ENCODE measurements around the gene SUN2. TPM values are rescaled to one million over a fixed set of nuclear protein-coding genes. Genes with fewer than 3 reads are reported as not detected.

SUN2 gene
- total RNA-seq, 1 donor from 2014 or later: 896 TPM

GRCh38 chr22:38724176-38724575 lies 31.6 kb downstream of the SUN2 start:
- Histone ChIP-seq H3K4me3 (no peak overlapping the region), H3K27me3 (no peaks in the 10 kb centered on the region), H3K27ac (no peak overlapping the region), H3K36me3 (peaks cover 85 to 92% of the 10 kb centered on the region in 2 donors), H3K4me1 (peaks cover 0 to under 1% of the 10 kb centered on the region in 2 donors), H3K9me3 (no peaks in the 10 kb centered on the region)
- intact Hi-C loops (cut with DNase I): no loop called here
- DNase-seq (ENCODE audit: low spot score in 2 of 2): no peak
- TF ChIP-seq CTCF (IDR thresholded peaks at IDR 0.05): no peak

- Histone ChIP-seq H3K4me1 (peaks cover 0 to 11% of the 10 kb centered on the region in 2 donors), H3K9me3 (no peaks in the 10 kb centered on the region), H3K36me3 (peaks cover 66 to 76% of the 10 kb centered on the region in 2 donors), H3K27ac (no peak overlapping the region), H3K27me3 (no peaks in the 10 kb centered on the region), H3K4me3 (no peak overlapping the region)
- no peak for DNase-seq (ENCODE audit: low spot score in 2 of 2)
- intact Hi-C loops (cut with DNase I): no loop called here
- TF ChIP-seq CTCF (IDR thresholded peaks at IDR 0.05): no peak
These were observed 34.2 kb downstream of the SUN2 start for GRCh38 chr22:38721551-38721950.

GRCh38 chr22:38720350-38720749 lies 35.4 kb downstream of the SUN2 start:
- Histone ChIP-seq H3K9me3 (no peaks in the 10 kb centered on the region), H3K27me3 (no peaks in the 10 kb centered on the region), H3K27ac (no peak overlapping the region), H3K4me1 (peaks cover 0 to 11% of the 10 kb centered on the region in 2 donors), H3K36me3 (peaks cover 54 to 76% of the 10 kb centered on the region in 2 donors), H3K4me3 (no peak overlapping the region)
- no peak for DNase-seq (ENCODE audit: low spot score in 2 of 2)
- no peak for TF ChIP-seq CTCF (IDR thresholded peaks at IDR 0.05)
- intact Hi-C loops (cut with DNase I): no loop called here

GRCh38 chr22:38719196-38719595 lies 36.6 kb downstream of the SUN2 start:
- Histone ChIP-seq H3K36me3 (peaks cover 42 to 66% of the 10 kb centered on the region in 2 donors), H3K4me3 (no peak overlapping the region), H3K4me1 (peaks cover 0 to 11% of the 10 kb centered on the region in 2 donors), H3K27me3 (no peaks in the 10 kb centered on the region), H3K27ac (peak overlapping the region; percentile 55 to 68), H3K9me3 (no peaks in the 10 kb centered on the region)
- DNase-seq (ENCODE audit: low spot score in 2 of 2): no peak
- no peak for TF ChIP-seq CTCF (IDR thresholded peaks at IDR 0.05)
- intact Hi-C loops (cut with DNase I): no loop called here

GRCh38 chr22:38718414-38718813 lies 37.4 kb downstream of the SUN2 start:
- no peak overlapping the region for H3K4me3 ChIP-seq
- peak; percentile 49 to 69 (median 65) for TF ChIP-seq CTCF (IDR thresholded peaks at IDR 0.05)
- H3K4me1 ChIP-seq: peaks cover 0 to 11% of the 10 kb centered on the region in 2 donors
- peaks cover 34 to 58% of the 10 kb centered on the region in 2 donors for H3K36me3 ChIP-seq
- no peaks in the 10 kb centered on the region for H3K9me3 ChIP-seq
- no peaks in the 10 kb centered on the region for H3K27me3 ChIP-seq
- intact Hi-C loops (cut with DNase I): loop anchor here (1.0 kb wide), 1 partner anchor 13 kb away; the partner anchor contains the start of gene GTPBP1
- DNase-seq (ENCODE audit: low spot score in 2 of 2): peak in 1 of 2 donors; percentile 88
- H3K27ac ChIP-seq: peak overlapping the region; percentile 55 to 68

- no peak for TF ChIP-seq CTCF (IDR thresholded peaks at IDR 0.05)
- peak overlapping the region; percentile 17 to 63 for H3K27ac ChIP-seq
- H3K9me3 ChIP-seq: no peaks in the 10 kb centered on the region
- intact Hi-C loops (cut with DNase I): no loop called here
- no peak overlapping the region for H3K4me3 ChIP-seq
- peaks cover 0 to 14% of the 10 kb centered on the region in 2 donors for H3K4me1 ChIP-seq
- peaks cover 23 to 47% of the 10 kb centered on the region in 2 donors for H3K36me3 ChIP-seq
- no peak for DNase-seq (ENCODE audit: low spot score in 2 of 2)
- no peaks in the 10 kb centered on the region for H3K27me3 ChIP-seq
These were observed 38.6 kb downstream of the SUN2 start for GRCh38 chr22:38717244-38717643.

Data from ascending aorta (tissue), 2 donors.